Measurements from ENCODE around the gene ARHGAP28.

Gene ARHGAP28

GRCh38 chr18:6920099-6920955, 190.8 kb downstream of the ARHGAP28 start:
- TF ChIP-seq CTCF (IDR thresholded peaks at IDR 0.05), result peak; percentile 66
- peak; percentile 74 for DNase-seq
- H3K27me3 Mint-ChIP-seq (ENCODE audit: low read depth, poor library complexity), result no peaks in the 10 kb centered on the region
- H3K9me3 Mint-ChIP-seq, result peaks cover 4% of the 10 kb centered on the region
- H3K36me3 Mint-ChIP-seq (ENCODE audit: low read depth), result peaks cover 17% of the 10 kb centered on the region
- peaks cover 14% of the 10 kb centered on the region for H3K4me1 Mint-ChIP-seq
- H3K4me3 Mint-ChIP-seq, result no peak overlapping the region
- H3K27ac Mint-ChIP-seq, result peak overlapping the region; percentile 46

- DNase-seq, result no peak
- Mint-ChIP-seq H3K4me1 (peaks cover 24% of the 10 kb centered on the region), H3K4me3 (no peak overlapping the region), H3K36me3 (ENCODE audit: low read depth) (peaks cover 9% of the 10 kb centered on the region), H3K9me3 (peaks cover 4% of the 10 kb centered on the region), H3K27me3 (ENCODE audit: low read depth, poor library complexity) (no peaks in the 10 kb centered on the region), H3K27ac (no peak overlapping the region)
- no peak for TF ChIP-seq CTCF (IDR thresholded peaks at IDR 0.05)
These were observed 192.1 kb downstream of the ARHGAP28 start for GRCh38 chr18:6921571-6921970.

- Mint-ChIP-seq H3K27ac (no peak overlapping the region), H3K4me1 (peaks cover 33% of the 10 kb centered on the region), H3K4me3 (no peak overlapping the region), H3K27me3 (ENCODE audit: low read depth, poor library complexity) (no peaks in the 10 kb centered on the region), H3K36me3 (ENCODE audit: low read depth) (no peaks in the 10 kb centered on the region), H3K9me3 (peaks cover 4% of the 10 kb centered on the region)
- DNase-seq, result no peak
- TF ChIP-seq CTCF (IDR thresholded peaks at IDR 0.05), result no peak
These were observed 193.7 kb downstream of the ARHGAP28 start for GRCh38 chr18:6923220-6923619.

- Mint-ChIP-seq H3K27ac (no peak overlapping the region), H3K9me3 (peaks cover 4% of the 10 kb centered on the region), H3K4me3 (no peak overlapping the region), H3K4me1 (peaks cover 41% of the 10 kb centered on the region), H3K27me3 (ENCODE audit: low read depth, poor library complexity) (no peaks in the 10 kb centered on the region), H3K36me3 (ENCODE audit: low read depth) (no peaks in the 10 kb centered on the region)
- no peak for TF ChIP-seq CTCF (IDR thresholded peaks at IDR 0.05)
- DNase-seq, result no peak
These were observed 197.6 kb downstream of the ARHGAP28 start for GRCh38 chr18:6927153-6927552.

- Mint-ChIP-seq H3K27ac (no peak overlapping the region), H3K4me1 (peaks cover 41% of the 10 kb centered on the region), H3K27me3 (ENCODE audit: low read depth, poor library complexity) (no peaks in the 10 kb centered on the region), H3K4me3 (no peak overlapping the region), H3K9me3 (peaks cover 2% of the 10 kb centered on the region), H3K36me3 (ENCODE audit: low read depth) (no peaks in the 10 kb centered on the region)
- DNase-seq, result no peak
- no peak for TF ChIP-seq CTCF (IDR thresholded peaks at IDR 0.05)
These were observed 198.8 kb downstream of the ARHGAP28 start for GRCh38 chr18:6928359-6928758.
